ENCODE results near the gene TXLNA. TPM values are rescaled to one million over a fixed set of nuclear protein-coding genes. Genes with fewer than 3 reads are reported as not detected.
A peak's percentile ranks its signal among the peaks of the same experiment; 100 is the strongest.
"Not testable (repeated sequence)": the region's sequence is repeated elsewhere in the genome, so short reads cannot be mapped to it uniquely, and the experiment has no call there.

TXLNA gene
- total RNA-seq, result 35.9 TPM

- peak; percentile 93 for DNase-seq
Observed at GRCh38 chr1:32179443-32180185, at the start of gene TXLNA. Gene TXLNA (plus strand): TSS chr1:32179675. CDS start chr1:32180346, 671 bp downstream.

- not testable (repeated sequence) for DNase-seq
Observed at GRCh38 chr1:32133950-32134280, 45.6 kb upstream of the TXLNA start.

GRCh38 chr1:32137111-32137510, 42.4 kb upstream of the TXLNA start:
- no peak for DNase-seq

- no peak for DNase-seq
Observed at GRCh38 chr1:32138965-32139364, 40.5 kb upstream of the TXLNA start.

GRCh38 chr1:32142446-32143301, 36.8 kb upstream of the TXLNA start:
- DNase-seq, result peak; percentile 94

GRCh38 chr1:32143302-32143695, 36.2 kb upstream of the TXLNA start:
- not testable (repeated sequence) for DNase-seq

GRCh38 chr1:32144033-32144432, 35.4 kb upstream of the TXLNA start:
- no peak for DNase-seq

GRCh38 chr1:32147799-32148198, 31.7 kb upstream of the TXLNA start:
- DNase-seq, result not testable (repeated sequence)

GRCh38 chr1:32150847-32151246, 28.6 kb upstream of the TXLNA start:
- no peak for DNase-seq

GRCh38 chr1:32151319-32151787, 28.1 kb upstream of the TXLNA start:
- DNase-seq, result peak; percentile 81

GRCh38 chr1:32159189-32159588, 20.3 kb upstream of the TXLNA start:
- no peak for DNase-seq

- no peak for DNase-seq
Observed at GRCh38 chr1:32163405-32163804, 16.1 kb upstream of the TXLNA start.

GRCh38 chr1:32165633-32166032, 13.8 kb upstream of the TXLNA start:
- DNase-seq, result not testable (repeated sequence)

GRCh38 chr1:32170991-32171390, 8.5 kb upstream of the TXLNA start:
- DNase-seq, result no peak

- DNase-seq, result no peak
Observed at GRCh38 chr1:32172621-32173245, 6.7 kb upstream of the TXLNA start.

- DNase-seq, result no peak
Observed at GRCh38 chr1:32178380-32179192, 889 bp upstream of the TXLNA start.

- DNase-seq, result no peak
Observed at GRCh38 chr1:32179193-32179442, 357 bp upstream of the TXLNA start.

- DNase-seq, result peak; percentile 47
Observed at GRCh38 chr1:32180186-32181060, 948 bp downstream of the TXLNA start.

GRCh38 chr1:32181065-32181464, 1.6 kb downstream of the TXLNA start:
- no peak for DNase-seq

- no peak for DNase-seq
Observed at GRCh38 chr1:32181563-32181962, 2.1 kb downstream of the TXLNA start.

GRCh38 chr1:32182060-32182459, 2.6 kb downstream of the TXLNA start:
- no peak for DNase-seq
